COLO668 (cell line): ENCODE measurements around the gene LCN1.
"Not testable (repeated sequence)": the region's sequence is repeated elsewhere in the genome, so short reads cannot be mapped to it uniquely, and the experiment has no call there.

Experiments
- DNase-seq: peaks from one replicate; lab custom pipeline; 2025; ENCODE audit not compliant: unreplicated experiment; lab: John Stamatoyannopoulos, UW

The LCN1 gene

GRCh38 chr9:135522137-135522877 is 1.1 kb downstream of the LCN1 start:
- no peak for DNase-seq

GRCh38 chr9:135522931-135523330 is 1.7 kb downstream of the LCN1 start:
- DNase-seq = no peak

GRCh38 chr9:135523521-135524129 is 2.4 kb downstream of the LCN1 start:
- DNase-seq = no peak

GRCh38 chr9:135524130-135524861 is 3.1 kb downstream of the LCN1 start:
- no peak for DNase-seq

- DNase-seq = no peak
Measured at GRCh38 chr9:135525241-135526088, 4.2 kb downstream of the LCN1 start.

- DNase-seq = no peak
Measured at GRCh38 chr9:135526089-135526729, 5.0 kb downstream of the LCN1 start.

- peak; percentile 5 for DNase-seq
Measured at GRCh38 chr9:135526730-135527571, 5.7 kb downstream of the LCN1 start.

GRCh38 chr9:135528842-135529435 is 7.7 kb downstream of the LCN1 start:
- DNase-seq = not testable (repeated sequence)

GRCh38 chr9:135530146-135530545 is 8.9 kb downstream of the LCN1 start:
- DNase-seq = no peak

- DNase-seq = no peak
Measured at GRCh38 chr9:135531096-135531495, 9.9 kb downstream of the LCN1 start.

GRCh38 chr9:135533113-135533512 is 11.9 kb downstream of the LCN1 start:
- no peak for DNase-seq

- no peak for DNase-seq
Measured at GRCh38 chr9:135533674-135534073, 12.4 kb downstream of the LCN1 start.

GRCh38 chr9:135534192-135534711 is 13.0 kb downstream of the LCN1 start:
- DNase-seq = not testable (repeated sequence)

- not testable (repeated sequence) for DNase-seq
Measured at GRCh38 chr9:135534826-135535225, 13.6 kb downstream of the LCN1 start.

- DNase-seq = not testable (repeated sequence)
Measured at GRCh38 chr9:135535631-135536030, 14.4 kb downstream of the LCN1 start.

GRCh38 chr9:135536216-135536615 is 15.0 kb downstream of the LCN1 start:
- DNase-seq = no peak

- DNase-seq = not testable (repeated sequence)
Measured at GRCh38 chr9:135543262-135543894, 22.1 kb downstream of the LCN1 start.

- DNase-seq = no peak
Measured at GRCh38 chr9:135544981-135545635, 23.9 kb downstream of the LCN1 start.
